SKM-1 treated with dmso at 0.1 percent for 144 hours (cell line): Measurements from ENCODE around the gene CCDC142.

Experiments used
- DNase-seq: peaks from one replicate; lab custom pipeline; 2025; ENCODE audit not compliant: unreplicated experiment; lab: John Stamatoyannopoulos, UW

The CCDC142 gene

GRCh38 chr2:74425523-74425922 lies 57.3 kb downstream of the CCDC142 start:
- DNase-seq = no peak

DNA sequence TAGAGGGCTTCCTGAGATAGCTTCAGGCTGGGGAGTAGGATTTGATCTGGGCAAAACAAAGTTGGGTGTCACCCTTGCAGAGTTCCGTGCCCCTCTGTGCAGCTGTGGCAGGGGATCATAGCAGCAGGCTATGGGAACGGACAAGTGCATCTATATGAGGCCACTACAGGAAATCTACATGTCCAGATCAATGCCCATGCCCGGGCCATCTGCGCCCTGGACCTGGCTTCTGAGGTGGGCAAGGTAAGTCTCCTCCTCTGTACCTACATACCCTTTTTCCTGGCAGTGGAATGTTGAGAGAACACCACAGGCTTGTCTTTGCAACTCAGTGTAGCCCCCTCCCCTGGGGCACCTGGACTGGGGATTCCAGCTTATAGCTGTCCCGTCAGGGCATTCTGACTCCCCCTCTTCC lies 57.8 kb downstream of the CCDC142 start:
- DNase-seq = no peak

- DNase-seq = no peak
These were observed 58.4 kb downstream of the CCDC142 start for GRCh38 chr2:74424139-74424992.
